Right lobe of liver (tissue), 6 donors: ENCODE results near the gene TENM3. TPM values are rescaled to one million over a fixed set of nuclear protein-coding genes. Genes with fewer than 3 reads are reported as not detected.

Experiments
- ATAC-seq, 4 donors: fragments of 200-7000 bp; cut with Tn5 transposase; one replicate each; pipeline ENCODE4 v1.9.1; 2020; ENCODE audit warnings: mild to moderate bottlenecking in 4 of 4, moderate library complexity in 4 of 4
- DNase-seq, 3 donors: peaks; one replicate each; pipeline ENCODE4 v3.0.0-alpha.2; 2020
- H3K27ac ChIP-seq, 3 donors: fragments of 200-600 bp; one replicate each; pipeline ENCODE4 v1.8.0; 2022
- H3K27me3 ChIP-seq, 2 donors: fragments of 200-600 bp; one replicate each; pipeline ENCODE4 v1.8.0; 2022
- H3K36me3 ChIP-seq, 4 donors: fragments of 200-600 bp; sonication (generic) in 1 of 4; one replicate each; pipeline versions ENCODE4 v1.5.1 to v1.8.0; 2017 to 2022; ENCODE audit warnings: control low read depth in 1 of 4
- H3K4me1 ChIP-seq, 4 donors: fragments of 200-600 bp; sonication (generic) in 1 of 4; one replicate each; pipeline versions ENCODE4 v1.5.1 to v1.8.0; 2017 to 2022; ENCODE audit warnings: control low read depth in 1 of 4
- H3K4me3 ChIP-seq, 3 donors: fragments of 200-600 bp; one replicate each; pipeline ENCODE4 v1.8.0; 2022
- H3K9me3 ChIP-seq, 4 donors: fragments of 200-600 bp; sonication (generic) in 1 of 4; one replicate each; pipeline versions ENCODE4 v1.5.1 to v1.8.0; 2017 to 2022; ENCODE audit warnings: control low read depth in 1 of 4
- POLR2A ChIP-seq: fragments of 450-650 bp; IDR thresholded peaks from one replicate; pipeline ENCODE4 v1.6.1; 2017; ENCODE audit warnings: antibody characterized with exemption, mild to moderate bottlenecking
- WGBS: methylation state at CpG from one replicate; pipeline ENCODE4 v1.1.6; 2018; ENCODE audit warnings: low coverage, low lambda C conversion rate; ENCODE audit not compliant: insufficient coverage; ENCODE audit errors: missing lambda C conversion rate; 5-methylcytosine and 5-hydroxymethylcytosine counted together
- intact Hi-C, 2 donors: fragments of 100-400 bp; cut with DNase I; formaldehyde crosslinking; loops; one replicate each; pipeline versions ENCODE4 v1.11.2 to v1.14.1; 2022
- total RNA-seq, 6 experiments: library from RNA; depleted of rRNA in 2 of 6; stranded (reverse); fragments of >200 nt in 2 of 6; fragmentation: NEBNext Ultra II Directional in 3 of 6; extraction: Animal tissue kit (Norgen Biotek cat#: 25700) in 3 of 6; gene quantifications; one replicate each; pipeline versions ENCODE4 v1.1.0 to v1.2.4, GENCODE V29; 2016 to 2023
- TF ChIP-seq, protein P1 (sequence below), 4 donors: fragments of 200-600 bp in 3 of 4; fragments of 450-650 bp in 1 of 4; IDR thresholded peaks; one replicate each; pipeline versions ENCODE4 v1.5.1 to v1.8.0; 2016 to 2022; ENCODE audit warnings: antibody characterized with exemption in 4 of 4, mild to moderate bottlenecking in 2 of 4
- donor health status: DM: no; HTN: yes; CAD: no.
- donor health status: DM: no; HTN: no; CAD: no.
- donor health status: DM: no; HTN: no; CAD: no.
- donor health status: DM: no; HTN: yes; CAD: no.
- donor health status: DM: no; HTN: yes; CAD: no.

The TENM3 gene
- total RNA-seq, 6 experiments from 2014 or later, result 0.06 to 3.0 (median 1.1) TPM

DNA sequence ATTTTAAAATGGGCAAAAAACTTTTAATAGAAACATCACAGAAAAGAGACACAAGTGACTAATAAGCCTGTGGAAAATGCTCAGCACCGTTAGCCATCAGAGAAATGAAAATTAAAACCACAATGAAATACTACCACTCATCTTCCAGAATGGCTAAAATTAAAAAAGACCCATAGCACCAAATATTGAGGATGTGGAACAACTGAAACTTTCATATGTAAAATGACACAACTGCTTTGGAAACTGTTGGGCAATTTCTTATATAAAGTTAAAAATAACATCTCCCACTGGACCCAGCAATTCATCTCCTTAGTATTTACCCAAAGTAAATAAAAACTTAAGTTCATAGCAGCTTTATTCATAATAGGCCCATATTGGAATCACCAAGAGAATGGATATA, 94.2 kb downstream of the TENM3 start:
- intact Hi-C loops, result no loop called here
- DNase-seq (no peak), ATAC-seq (no peak)
- H3K36me3 ChIP-seq, result no peaks in the 10 kb centered on the region
- H3K4me1 ChIP-seq, result no peaks in the 10 kb centered on the region
- TF ChIP-seq POLR2A, result no peak
- TF ChIP-seq, protein P1, sequence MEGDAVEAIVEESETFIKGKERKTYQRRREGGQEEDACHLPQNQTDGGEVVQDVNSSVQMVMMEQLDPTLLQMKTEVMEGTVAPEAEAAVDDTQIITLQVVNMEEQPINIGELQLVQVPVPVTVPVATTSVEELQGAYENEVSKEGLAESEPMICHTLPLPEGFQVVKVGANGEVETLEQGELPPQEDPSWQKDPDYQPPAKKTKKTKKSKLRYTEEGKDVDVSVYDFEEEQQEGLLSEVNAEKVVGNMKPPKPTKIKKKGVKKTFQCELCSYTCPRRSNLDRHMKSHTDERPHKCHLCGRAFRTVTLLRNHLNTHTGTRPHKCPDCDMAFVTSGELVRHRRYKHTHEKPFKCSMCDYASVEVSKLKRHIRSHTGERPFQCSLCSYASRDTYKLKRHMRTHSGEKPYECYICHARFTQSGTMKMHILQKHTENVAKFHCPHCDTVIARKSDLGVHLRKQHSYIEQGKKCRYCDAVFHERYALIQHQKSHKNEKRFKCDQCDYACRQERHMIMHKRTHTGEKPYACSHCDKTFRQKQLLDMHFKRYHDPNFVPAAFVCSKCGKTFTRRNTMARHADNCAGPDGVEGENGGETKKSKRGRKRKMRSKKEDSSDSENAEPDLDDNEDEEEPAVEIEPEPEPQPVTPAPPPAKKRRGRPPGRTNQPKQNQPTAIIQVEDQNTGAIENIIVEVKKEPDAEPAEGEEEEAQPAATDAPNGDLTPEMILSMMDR (IDR thresholded peaks at IDR 0.05), result no peak
- H3K27me3 ChIP-seq, result no peaks in the 10 kb centered on the region
- no peaks in the 10 kb centered on the region for H3K9me3 ChIP-seq
- no peak overlapping the region for H3K27ac ChIP-seq
- no peak overlapping the region for H3K4me3 ChIP-seq
- 74% methylated on average over 1 of the region's 1 CpG for WGBS

DNA sequence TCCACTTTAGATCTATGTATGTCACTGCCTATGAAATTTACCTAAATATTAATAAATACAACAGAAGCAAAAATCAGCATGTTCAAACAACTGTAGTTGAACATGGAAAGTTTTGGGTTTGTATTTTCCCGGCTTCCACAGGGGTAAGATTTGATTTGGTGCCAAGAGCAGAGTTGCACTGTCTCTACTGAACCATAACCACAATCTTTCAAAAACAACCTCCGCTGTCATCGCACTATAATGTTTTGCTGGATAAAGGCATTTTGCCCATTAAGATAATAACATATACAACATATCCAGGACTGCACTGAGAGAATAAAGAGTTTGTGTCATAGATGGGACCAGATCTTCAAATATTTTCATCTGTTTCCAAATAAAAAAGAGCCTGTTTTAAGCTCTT, 94.9 kb downstream of the TENM3 start:
- H3K9me3 ChIP-seq, result no peaks in the 10 kb centered on the region
- TF ChIP-seq POLR2A, result no peak
- TF ChIP-seq, protein P1 (IDR thresholded peaks at IDR 0.05), result no peak
- no peak overlapping the region for H3K27ac ChIP-seq
- ATAC-seq (no peak), DNase-seq (no peak)
- no peaks in the 10 kb centered on the region for H3K4me1 ChIP-seq
- intact Hi-C loops, result no loop called here
- 65% methylated on average over 3 of the region's 3 CpGs for WGBS
- no peaks in the 10 kb centered on the region for H3K27me3 ChIP-seq
- no peak overlapping the region for H3K4me3 ChIP-seq
- H3K36me3 ChIP-seq, result no peaks in the 10 kb centered on the region

- Histone ChIP-seq H3K4me1 (no peaks in the 10 kb centered on the region), H3K4me3 (no peak overlapping the region), H3K9me3 (no peaks in the 10 kb centered on the region), H3K27me3 (no peaks in the 10 kb centered on the region), H3K36me3 (no peaks in the 10 kb centered on the region), H3K27ac (no peak overlapping the region)
- intact Hi-C loops, result no loop called here
- DNase-seq (no peak), ATAC-seq (no peak)
- no peak for TF ChIP-seq POLR2A
- TF ChIP-seq, protein P1 (IDR thresholded peaks at IDR 0.05), result no peak
- 54% methylated on average over 2 of the region's 2 CpGs for WGBS
These were observed 95.5 kb downstream of the TENM3 start for GRCh38 chr4:182338746-182339145.

DNA sequence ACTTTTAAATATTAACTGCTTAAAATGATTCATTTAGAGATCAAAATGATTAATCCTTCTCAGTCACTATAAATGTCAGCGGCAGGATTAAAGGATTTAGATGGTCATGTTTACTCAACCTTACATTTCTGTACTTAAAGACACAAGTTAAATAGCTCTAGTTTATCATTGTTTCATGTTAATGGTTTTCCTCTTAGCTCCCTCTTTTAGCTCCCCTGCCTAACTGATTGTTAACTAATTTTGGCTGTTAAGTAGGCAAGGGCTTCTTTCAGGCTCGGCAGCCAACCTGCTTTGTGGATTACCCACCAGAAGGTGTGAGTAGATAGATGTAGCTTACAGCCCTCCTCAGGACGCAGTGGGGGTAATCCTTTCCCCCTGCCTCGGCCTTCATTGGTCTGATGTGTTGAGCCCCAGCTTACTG, 96.0 kb downstream of the TENM3 start:
- TF ChIP-seq, protein P1 (IDR thresholded peaks at IDR 0.05), result no peak
- TF ChIP-seq POLR2A, result no peak
- Histone ChIP-seq H3K27me3 (no peaks in the 10 kb centered on the region), H3K4me1 (no peaks in the 10 kb centered on the region), H3K27ac (no peak overlapping the region), H3K4me3 (no peak overlapping the region), H3K9me3 (no peaks in the 10 kb centered on the region), H3K36me3 (no peaks in the 10 kb centered on the region)
- ATAC-seq (no peak), DNase-seq (no peak)
- WGBS, result 51% methylated on average over 4 of the region's 4 CpGs
- intact Hi-C loops, result no loop called here

GRCh38 chr4:182343453-182343852, 100.3 kb downstream of the TENM3 start:
- Histone ChIP-seq H3K4me1 (peaks cover 0 to 17% (median 6%) of the 10 kb centered on the region in 4 donors), H3K27ac (no peak overlapping the region), H3K4me3 (no peak overlapping the region), H3K27me3 (no peaks in the 10 kb centered on the region), H3K36me3 (no peaks in the 10 kb centered on the region), H3K9me3 (no peaks in the 10 kb centered on the region)
- ATAC-seq (no peak), DNase-seq (no peak)
- TF ChIP-seq, protein P1 (IDR thresholded peaks at IDR 0.05), result no peak
- TF ChIP-seq POLR2A, result no peak
- WGBS, result 65% methylated on average over 4 of the region's 4 CpGs
- intact Hi-C loops, result no loop called here
